Transverse colon (tissue), 4 donors: ENCODE data around the gene SDK2. TPM values are rescaled to one million over a fixed set of nuclear protein-coding genes. Genes with fewer than 3 reads are reported as not detected.

Experiments used
- DNase-seq: peaks from one replicate; pipeline ENCODE4 v3.0.0-alpha.2; 2019
- H3K27ac ChIP-seq, 4 donors: fragments of 200-600 bp; sonication (generic); 2 replicates each; pipeline ENCODE4 v1.5.1; 2016 to 2018; ENCODE audit warnings: inconsistent platforms in 4 of 4
- H3K27me3 ChIP-seq: fragments of 200-600 bp; sonication (generic); 2 replicates; pipeline ENCODE4 v1.5.1; 2017; ENCODE audit warnings: inconsistent platforms
- H3K36me3 ChIP-seq, 4 donors: fragments of 200-600 bp; sonication (generic); 2 replicates each; pipeline ENCODE4 v1.5.1; 2017 to 2019; ENCODE audit warnings: inconsistent platforms in 4 of 4
- H3K4me1 ChIP-seq, 4 donors: fragments of 200-600 bp; sonication (generic); 2 replicates each; pipeline ENCODE4 v1.5.1; 2017 to 2020; ENCODE audit warnings: inconsistent platforms in 4 of 4
- H3K4me3 ChIP-seq, 4 donors: fragments of 200-600 bp; sonication (generic); 1 replicate in 1 of 4; 2 replicates in 3 of 4; pipeline versions ENCODE4 v1.5.1 to v1.6.1; 2017 to 2019; ENCODE audit warnings: inconsistent platforms in 4 of 4
- H3K9me3 ChIP-seq, 2 donors: fragments of 200-600 bp; sonication (generic); 2 replicates each; pipeline ENCODE4 v1.5.1; 2017 to 2019; ENCODE audit warnings: inconsistent platforms in 2 of 2
- EP300 ChIP-seq: sonication (generic); formaldehyde crosslinking; IDR thresholded peaks from one replicate; pipeline ENCODE4 v1.6.1; 2017; ENCODE audit warnings: antibody characterized with exemption, low read depth
- POLR2A ChIP-seq: fragments of 450-650 bp; IDR thresholded peaks from one replicate; pipeline ENCODE4 v1.6.1; 2016; ENCODE audit warnings: antibody characterized with exemption, mild to moderate bottlenecking, moderate library complexity
- POLR2AphosphoS5 ChIP-seq, 3 donors: sonication (generic); formaldehyde crosslinking; IDR thresholded peaks; one replicate each; pipeline ENCODE4 v1.6.1; 2016; ENCODE audit warnings: antibody characterized with exemption in 3 of 3
- WGBS, 2 donors: methylation state at CpG; one replicate each; pipeline ENCODE4 v1.1.5; 2018; ENCODE audit warnings: low coverage in 1 of 2; 5-methylcytosine and 5-hydroxymethylcytosine counted together
- in situ Hi-C, 4 donors: fragments of 200-750 bp; cut with MboI; loops; one replicate each; pipeline versions ENCODE4 v1.15.0 to v1.15.1; 2017; ENCODE audit warnings: low sequenced_read_pairs in 3 of 4, low pct_ligation_motif_present in 1 of 4, low pct_unique_long_range_greater_than_20kb in 1 of 4
- intact Hi-C: fragments of 100-400 bp; cut with DNase I; formaldehyde crosslinking; loops from one replicate; pipeline ENCODE4 v1.15.1; 2023; ENCODE audit warnings: low total_unique reads
- total RNA-seq, 4 donors: library from RNA; depleted of rRNA; stranded (reverse); fragments of >200 nt; gene quantifications; one replicate each; pipeline ENCODE4 v1.1.0, GENCODE V29; 2016
- TF ChIP-seq, protein P1 (sequence below), 5 experiments: fragments of 200-600 bp in 3 of 5; fragments of 450-650 bp in 2 of 5; sonication (generic) in 3 of 5; IDR thresholded peaks; 1 replicate in 2 of 5; 2 replicates in 3 of 5; pipeline ENCODE4 v1.5.1; 2016 to 2017; ENCODE audit warnings: antibody characterized with exemption in 5 of 5, inconsistent platforms in 3 of 5, mild to moderate bottlenecking in 2 of 5, moderate library complexity in 1 of 5

SDK2 gene
- total RNA-seq, 4 donors from 2014 or later = 2.6 to 9.8 (median 3.4) TPM

DNA sequence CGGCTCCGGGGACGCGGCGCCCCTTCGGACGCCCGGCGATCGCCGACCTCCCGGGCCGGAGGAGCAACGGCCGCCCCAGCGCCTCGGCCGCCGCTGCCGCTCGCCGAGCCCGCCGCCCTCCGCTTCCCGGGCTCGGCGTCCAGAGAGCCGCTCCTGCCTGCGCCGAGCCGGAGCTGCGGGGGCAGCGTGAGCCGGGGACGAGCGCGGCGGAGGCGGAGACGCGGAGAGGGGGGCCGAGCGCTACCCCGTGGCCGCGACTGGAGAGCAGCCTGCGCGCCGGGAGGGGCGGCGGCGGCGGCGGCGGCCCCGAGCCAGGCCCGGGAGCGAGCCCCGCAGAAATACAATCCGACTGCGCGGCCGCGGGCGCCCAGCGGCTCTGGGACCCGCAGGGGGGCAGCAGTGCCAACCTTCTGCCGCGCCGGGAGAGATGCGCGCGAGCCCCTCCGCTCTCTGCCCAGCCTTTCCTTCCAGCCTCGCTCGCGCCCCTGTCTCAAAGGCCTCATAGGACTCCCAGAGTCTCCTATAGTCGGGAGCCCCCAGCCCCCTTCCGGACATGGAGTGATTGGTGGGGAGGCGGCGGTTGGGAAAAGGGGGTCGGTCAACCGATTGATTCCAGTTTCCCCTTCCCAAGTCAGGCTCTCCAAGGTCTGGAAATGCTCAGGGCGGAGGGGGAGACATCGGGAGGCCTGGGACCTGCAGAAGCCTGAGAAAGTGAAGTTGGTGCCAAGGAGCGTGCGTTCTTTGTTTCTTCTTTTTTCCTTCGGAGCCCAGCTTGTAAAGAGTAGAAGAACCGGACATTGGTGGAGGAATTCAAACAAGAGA, 1.0 kb upstream of the SDK2 start:
- intact Hi-C loops = no loop called here
- WGBS, 2 donors = 26 to 33% methylated on average over 10 to 22 of the region's 90 CpGs

DNA sequence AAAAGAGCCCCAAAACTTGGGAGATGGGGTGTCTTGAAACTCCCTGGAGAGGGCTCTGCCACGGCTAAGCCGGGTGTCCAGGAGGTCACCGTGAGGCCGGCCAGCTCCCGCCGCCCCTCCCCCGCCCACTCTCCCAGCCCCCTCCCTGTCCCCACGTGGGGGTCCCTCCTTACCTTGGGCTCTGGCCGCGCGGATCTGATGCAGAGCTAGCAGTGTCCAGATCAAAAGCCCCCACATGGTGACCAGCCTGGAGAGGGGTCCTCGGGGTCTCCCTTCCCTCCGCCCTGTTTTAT, 447 bp downstream of the SDK2 start:
- in situ Hi-C loops (no loop called here), intact Hi-C loops (no loop called here)
- H3K36me3 ChIP-seq = no peaks in the 10 kb centered on the region
- TF ChIP-seq EP300 = no peak
- TF ChIP-seq, protein P1, sequence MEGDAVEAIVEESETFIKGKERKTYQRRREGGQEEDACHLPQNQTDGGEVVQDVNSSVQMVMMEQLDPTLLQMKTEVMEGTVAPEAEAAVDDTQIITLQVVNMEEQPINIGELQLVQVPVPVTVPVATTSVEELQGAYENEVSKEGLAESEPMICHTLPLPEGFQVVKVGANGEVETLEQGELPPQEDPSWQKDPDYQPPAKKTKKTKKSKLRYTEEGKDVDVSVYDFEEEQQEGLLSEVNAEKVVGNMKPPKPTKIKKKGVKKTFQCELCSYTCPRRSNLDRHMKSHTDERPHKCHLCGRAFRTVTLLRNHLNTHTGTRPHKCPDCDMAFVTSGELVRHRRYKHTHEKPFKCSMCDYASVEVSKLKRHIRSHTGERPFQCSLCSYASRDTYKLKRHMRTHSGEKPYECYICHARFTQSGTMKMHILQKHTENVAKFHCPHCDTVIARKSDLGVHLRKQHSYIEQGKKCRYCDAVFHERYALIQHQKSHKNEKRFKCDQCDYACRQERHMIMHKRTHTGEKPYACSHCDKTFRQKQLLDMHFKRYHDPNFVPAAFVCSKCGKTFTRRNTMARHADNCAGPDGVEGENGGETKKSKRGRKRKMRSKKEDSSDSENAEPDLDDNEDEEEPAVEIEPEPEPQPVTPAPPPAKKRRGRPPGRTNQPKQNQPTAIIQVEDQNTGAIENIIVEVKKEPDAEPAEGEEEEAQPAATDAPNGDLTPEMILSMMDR (IDR thresholded peaks at IDR 0.05) = no peak
- WGBS, 2 donors = 0% methylated on average over 2 of the region's 13 CpGs; no CpG with 5 or more reads in 1 of the 2 donors
- H3K4me1 ChIP-seq = peaks cover 11 to 39% (median 30%) of the 10 kb centered on the region in 4 donors
- peak overlapping the region in 1 of 4 donors; percentile 42 for H3K27ac ChIP-seq
- no peaks in the 10 kb centered on the region for H3K9me3 ChIP-seq
- H3K4me3 ChIP-seq = peak overlapping the region in 3 of 4 donors; percentile 38 to 59 (median 51)
- no peak for DNase-seq
- H3K27me3 ChIP-seq = peaks cover 63% of the 10 kb centered on the region

More for the DNA sequence above, 1.0 kb upstream of the SDK2 start:
- H3K36me3 ChIP-seq = no peaks in the 10 kb centered on the region
- in situ Hi-C loops = no loop called here
- peak overlapping the region in 3 of 4 donors; percentile 10 to 50 (median 42) for H3K27ac ChIP-seq
- no peaks in the 10 kb centered on the region for H3K9me3 ChIP-seq
- H3K4me3 ChIP-seq = peak overlapping the region in 3 of 4 donors; percentile 38 to 59 (median 51)
- peaks cover 63% of the 10 kb centered on the region for H3K27me3 ChIP-seq
- H3K4me1 ChIP-seq = peaks cover 18 to 45% (median 36%) of the 10 kb centered on the region in 4 donors
- TF ChIP-seq, protein P1 (IDR thresholded peaks at IDR 0.05) = no peak
- TF ChIP-seq EP300 (no peak), POLR2AphosphoS5 (IDR thresholded peaks at IDR 0.05) (no peak), POLR2A (no peak)
- peak; percentile 36 for DNase-seq

DNA sequence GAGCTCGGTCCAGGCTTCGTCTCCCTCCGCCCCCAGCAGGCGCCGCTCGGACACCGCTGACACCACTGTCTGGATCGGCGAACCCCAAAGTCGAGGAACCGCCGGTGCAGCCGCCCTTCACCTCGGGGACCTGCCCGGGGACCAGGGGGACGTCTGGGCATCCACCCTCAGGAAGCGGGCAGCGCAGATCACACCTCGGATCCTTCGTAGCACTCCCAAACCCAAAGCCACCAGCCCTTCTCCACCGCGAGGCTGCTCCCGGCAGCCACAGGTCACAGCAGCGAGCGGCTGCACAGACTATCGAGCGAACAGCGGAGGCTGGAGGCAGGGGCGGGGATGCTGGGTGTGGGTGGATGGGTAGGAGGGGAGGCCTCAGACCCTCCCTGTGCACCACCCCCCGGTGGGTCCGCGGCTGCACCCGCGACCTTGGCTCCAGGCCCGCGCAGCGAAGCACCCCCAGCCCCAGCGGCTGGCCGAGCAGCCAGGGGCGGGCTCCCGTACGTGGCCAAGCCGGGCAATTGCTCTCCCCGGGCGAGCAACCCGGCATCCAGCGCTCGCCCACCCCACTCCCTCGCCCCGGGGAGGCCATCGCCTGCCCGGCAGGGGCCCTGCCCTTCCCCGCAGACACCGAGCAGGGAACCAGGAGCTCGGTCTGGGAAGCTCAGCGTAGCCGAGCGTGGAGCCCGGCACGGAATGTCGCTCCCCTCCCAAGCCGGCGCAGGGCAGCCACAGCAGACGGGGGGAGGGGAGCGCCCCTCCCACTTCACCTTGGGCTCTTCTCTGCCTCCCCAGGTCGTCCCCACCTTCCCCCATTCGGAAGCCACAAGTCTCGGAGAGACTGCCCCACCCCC, 1.0 kb downstream of the SDK2 start:
- H3K36me3 ChIP-seq = no peaks in the 10 kb centered on the region
- H3K27ac ChIP-seq = peak overlapping the region in 1 of 4 donors; percentile 44
- peak overlapping the region in 3 of 4 donors; percentile 38 to 59 (median 51) for H3K4me3 ChIP-seq
- H3K9me3 ChIP-seq = no peaks in the 10 kb centered on the region
- no peak for TF ChIP-seq POLR2A
- TF ChIP-seq, protein P1 (IDR thresholded peaks at IDR 0.05) = peak in 3 of 5 experiments; percentile 17 to 29 (median 27)
- H3K27me3 ChIP-seq = peaks cover 63% of the 10 kb centered on the region
- H3K4me1 ChIP-seq = peaks cover 11 to 39% (median 30%) of the 10 kb centered on the region in 4 donors
- DNase-seq = peak; percentile 34
- in situ Hi-C loops = no loop called here
- intact Hi-C loops = no loop called here
- WGBS, 2 donors = 2% methylated on average over 51 of the region's 68 CpGs; no CpG with 5 or more reads in 1 of the 2 donors

DNA sequence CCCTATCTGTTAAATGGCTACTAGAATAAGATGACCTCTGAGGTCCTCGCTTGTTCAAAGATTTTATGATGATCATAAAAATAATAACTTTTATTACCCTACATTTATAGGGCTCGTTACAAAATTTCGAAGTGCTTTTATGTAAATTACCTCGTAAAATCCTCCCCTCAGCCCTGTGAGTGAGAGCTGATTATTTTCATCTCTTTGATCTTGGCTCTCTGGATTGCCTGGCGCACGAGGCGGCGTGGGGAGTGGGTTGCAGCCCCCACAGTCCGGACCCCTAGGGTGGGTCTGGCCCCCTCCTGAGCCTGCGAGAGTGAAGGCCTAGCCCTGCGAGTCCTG, 1.6 kb downstream of the SDK2 start:
- peaks cover 11 to 39% (median 30%) of the 10 kb centered on the region in 4 donors for H3K4me1 ChIP-seq
- peaks cover 63% of the 10 kb centered on the region for H3K27me3 ChIP-seq
- H3K27ac ChIP-seq = no peak overlapping the region
- H3K36me3 ChIP-seq = no peaks in the 10 kb centered on the region
- H3K4me3 ChIP-seq = peak overlapping the region in 3 of 4 donors; percentile 38 to 59 (median 51)
- no peak for TF ChIP-seq POLR2AphosphoS5 (IDR thresholded peaks at IDR 0.05)
- TF ChIP-seq EP300 = no peak
- TF ChIP-seq POLR2A = no peak
- TF ChIP-seq, protein P1 (IDR thresholded peaks at IDR 0.05) = no peak
- no peak for DNase-seq
- no peaks in the 10 kb centered on the region for H3K9me3 ChIP-seq
- in situ Hi-C loops (no loop called here), intact Hi-C loops (no loop called here)
- WGBS, 2 donors = 31 to 32% methylated on average over 9 to 11 of the region's 11 CpGs
